Activated naive CD4-positive, alpha-beta T cell treated with anti-CD3 and anti-CD28 coated beads, Interleukin-2, amount 10 ng/mL, durations not matched to agents 7 days and 5 days (primary cell): ENCODE data around the gene TUBB6.
A peak's percentile ranks its signal among the peaks of the same experiment; 100 is the strongest.

ENCODE experiments used
- CTCF ChIA-PET: fragments of 350-600 bp; sonication (Branson Sonifier 250); formaldehyde crosslinking; loops from one replicate; lab custom pipeline; 2021; ENCODE audit warnings: antibody characterized with exemption; lab: Charles Lee
- DNase-seq: peaks from one replicate; pipeline ENCODE4 v3.0.0-alpha.2; 2020
- H3K27ac Mint-ChIP-seq: one replicate; pipeline ENCODE4 v1.8.0; 2021; ENCODE audit warnings: mild to moderate bottlenecking, moderate library complexity, mixed read lengths
- H3K27me3 Mint-ChIP-seq: one replicate; pipeline ENCODE4 v1.8.0; 2021; ENCODE audit warnings: mild to moderate bottlenecking, mixed read lengths
- H3K36me3 Mint-ChIP-seq: one replicate; pipeline ENCODE4 v1.8.0; 2021; ENCODE audit warnings: mixed read lengths
- H3K4me1 Mint-ChIP-seq: one replicate; pipeline ENCODE4 v1.8.0; 2021; ENCODE audit warnings: mixed read lengths
- H3K4me3 Mint-ChIP-seq: one replicate; pipeline ENCODE4 v1.8.0; 2021; ENCODE audit warnings: mild to moderate bottlenecking, moderate library complexity, mixed read lengths
- H3K9me3 Mint-ChIP-seq: one replicate; pipeline ENCODE4 v1.8.0; 2021; ENCODE audit warnings: mixed read lengths

Gene TUBB6

DNA sequence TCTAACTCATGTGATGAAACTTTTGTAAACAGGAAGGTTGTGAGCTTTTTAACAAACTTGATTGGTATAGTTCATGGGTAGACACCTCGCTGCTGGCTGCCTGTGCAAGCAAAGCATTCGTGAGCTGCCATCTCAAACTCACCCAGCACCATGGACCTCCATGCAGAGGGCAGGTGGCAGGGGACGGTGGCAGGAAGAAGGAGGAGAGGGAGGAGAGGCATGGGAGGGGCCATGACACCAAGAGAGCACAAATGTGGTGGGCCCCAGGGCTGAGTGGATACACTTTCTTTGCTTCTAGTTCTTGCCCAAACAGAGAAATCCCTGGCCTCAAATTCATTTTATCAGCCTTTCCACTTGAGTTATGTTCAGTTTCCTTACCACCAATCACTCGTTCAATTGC is 39.9 kb downstream of the TUBB6 start:
- no peak for DNase-seq
- Mint-ChIP-seq H3K9me3 (no peaks in the 10 kb centered on the region), H3K4me1 (no peaks in the 10 kb centered on the region), H3K27ac (peak overlapping the region; percentile 74), H3K36me3 (peaks cover 52% of the 10 kb centered on the region), H3K4me3 (no peak overlapping the region), H3K27me3 (no peaks in the 10 kb centered on the region)
- CTCF ChIA-PET, result interaction anchor here (1.3 to 1.6 kb wide), 2 partner anchors 20 kb away, joined by 3 to 5 read pairs; no protein-coding TSS in a partner anchor

DNA sequence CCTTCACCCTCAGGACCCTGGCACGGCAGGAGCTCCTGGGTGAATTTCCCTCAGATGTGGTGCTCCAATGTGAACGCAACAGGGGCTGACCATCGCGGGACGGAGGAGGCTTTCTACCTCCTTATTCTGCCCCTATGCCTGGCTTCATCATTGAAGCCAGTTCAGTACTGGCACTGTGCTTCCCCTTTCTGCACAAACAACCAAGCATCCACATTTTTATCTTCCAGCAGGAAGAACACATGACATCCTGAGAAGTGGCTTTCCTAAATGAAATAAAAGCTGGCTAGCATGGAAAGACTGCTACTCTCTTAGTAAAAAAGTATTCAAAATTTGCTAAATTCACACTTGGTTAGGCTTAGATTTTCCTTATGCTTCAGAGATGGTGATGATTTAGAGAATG is 44.1 kb downstream of the TUBB6 start:
- Mint-ChIP-seq H3K4me1 (no peaks in the 10 kb centered on the region), H3K4me3 (no peak overlapping the region), H3K9me3 (no peaks in the 10 kb centered on the region), H3K27ac (no peak overlapping the region), H3K36me3 (peaks cover 51% of the 10 kb centered on the region), H3K27me3 (no peaks in the 10 kb centered on the region)
- CTCF ChIA-PET, result no interaction called here
- no peak for DNase-seq

DNA sequence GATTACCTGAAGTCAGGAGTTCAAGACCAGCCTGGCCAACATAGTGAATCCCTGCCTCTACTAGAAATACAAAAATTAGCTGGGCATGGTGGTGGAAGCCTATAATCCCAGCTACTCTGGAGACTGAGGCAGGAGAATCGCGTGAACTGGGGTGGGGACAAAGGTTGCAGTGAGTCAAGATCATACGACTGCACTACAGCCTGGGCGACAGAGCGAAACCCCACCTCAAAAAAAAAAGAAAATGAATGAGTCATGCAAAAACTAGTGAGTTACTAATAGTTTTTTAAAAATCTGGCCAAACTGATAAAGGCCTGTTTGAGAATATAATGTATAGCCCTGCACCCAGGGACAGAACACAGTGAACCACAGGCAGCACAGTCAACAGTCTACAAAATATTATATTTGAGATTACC is 51.5 kb downstream of the TUBB6 start:
- Mint-ChIP-seq H3K27ac (no peak overlapping the region), H3K36me3 (peaks cover 48% of the 10 kb centered on the region), H3K4me1 (no peaks in the 10 kb centered on the region), H3K4me3 (no peak overlapping the region), H3K27me3 (no peaks in the 10 kb centered on the region), H3K9me3 (no peaks in the 10 kb centered on the region)
- no peak for DNase-seq
- CTCF ChIA-PET, result interaction anchor here (3.2 kb wide), 1 partner anchor 32 kb away, joined by 8 read pairs; no protein-coding TSS in a partner anchor

DNA sequence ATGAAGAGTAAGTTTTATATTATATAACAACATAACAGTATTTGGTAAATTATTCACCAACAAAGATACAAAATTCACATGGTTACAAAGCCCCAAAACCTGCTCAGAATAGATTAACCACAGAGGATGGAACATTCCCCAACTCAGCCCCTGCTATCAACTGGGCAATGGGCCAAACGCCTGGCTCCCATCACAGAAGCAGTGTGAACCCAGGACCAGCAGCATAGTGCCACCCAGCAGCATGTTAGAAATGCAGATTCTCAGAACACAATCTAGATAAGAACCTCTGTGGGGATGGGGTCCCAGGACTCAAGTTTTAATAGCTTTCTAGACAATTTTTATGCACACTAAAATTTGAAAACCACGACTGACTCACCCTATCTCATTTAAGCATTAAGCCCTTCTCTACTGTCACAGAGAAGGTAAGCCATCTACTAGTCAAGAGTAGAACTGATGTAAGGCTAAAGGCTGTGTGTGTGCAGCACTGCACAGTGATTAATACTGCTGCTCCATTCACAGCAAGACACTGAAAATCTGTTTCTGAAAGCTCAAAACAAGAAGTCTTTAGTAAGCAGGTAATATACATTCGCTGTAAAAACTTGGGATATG is 53.8 kb downstream of the TUBB6 start:
- CTCF ChIA-PET, result interaction anchor here (3.2 kb wide), 1 partner anchor 34 kb away, joined by 8 read pairs; no protein-coding TSS in a partner anchor
- Mint-ChIP-seq H3K4me3 (no peak overlapping the region), H3K36me3 (peaks cover 43% of the 10 kb centered on the region), H3K27me3 (no peaks in the 10 kb centered on the region), H3K27ac (peak overlapping the region; percentile 49), H3K9me3 (no peaks in the 10 kb centered on the region), H3K4me1 (no peaks in the 10 kb centered on the region)
- no peak for DNase-seq

DNA sequence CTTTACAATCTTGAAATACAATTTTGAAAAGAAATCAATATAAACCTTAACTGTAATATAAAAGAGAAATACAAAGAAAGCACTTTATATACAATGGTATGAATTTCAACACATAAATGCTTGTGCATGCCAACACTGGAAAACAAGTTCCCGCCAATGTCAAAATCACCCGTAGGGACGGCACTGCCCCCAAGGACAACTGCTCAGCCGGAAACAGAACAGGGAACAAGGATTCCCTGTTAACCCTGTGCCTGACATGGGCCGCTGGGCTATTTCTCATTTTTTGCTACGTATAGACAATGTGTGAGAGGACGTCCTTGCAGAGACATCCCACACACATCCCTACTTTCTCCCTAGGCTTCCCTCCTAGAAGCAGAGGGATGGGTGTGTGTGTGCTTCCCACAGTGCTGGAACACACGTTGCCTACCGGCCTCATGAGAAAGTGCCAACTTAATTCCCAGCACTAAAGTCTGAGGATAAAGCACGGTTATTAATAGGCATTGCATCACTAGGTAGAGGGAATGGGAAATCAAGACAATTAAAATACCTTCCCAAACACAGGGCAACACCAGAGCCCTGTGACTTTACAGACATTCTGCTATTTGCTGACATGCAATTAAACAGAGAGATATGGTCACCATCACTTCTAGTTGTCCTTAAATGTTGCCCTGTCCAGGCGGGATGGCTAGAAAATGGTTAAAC is 54.6 kb downstream of the TUBB6 start:
- H3K36me3 Mint-ChIP-seq, result peaks cover 47% of the 10 kb centered on the region

DNA sequence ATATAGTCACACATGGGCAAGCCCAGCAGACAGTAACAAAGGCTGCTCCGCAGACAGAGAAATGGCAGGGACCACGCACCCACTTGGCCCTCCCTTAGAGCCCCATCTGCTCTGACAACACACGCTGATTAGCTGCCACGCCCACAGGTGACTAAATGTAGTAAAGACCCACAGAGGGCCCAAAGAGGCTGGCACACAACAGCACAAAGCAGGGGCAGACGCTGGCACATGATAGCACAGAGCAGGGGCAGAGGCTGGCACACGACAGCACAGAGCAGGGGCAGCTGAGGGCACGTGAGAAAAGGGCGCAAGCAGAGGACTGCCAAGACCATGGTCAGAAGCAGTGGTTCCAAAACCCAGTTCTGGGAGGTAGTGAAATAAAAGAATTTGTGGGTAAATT is 58.3 kb downstream of the TUBB6 start:
- peaks cover 39% of the 10 kb centered on the region for H3K36me3 Mint-ChIP-seq
- peaks cover 3% of the 10 kb centered on the region for H3K4me1 Mint-ChIP-seq
- no peaks in the 10 kb centered on the region for H3K27me3 Mint-ChIP-seq
- DNase-seq, result no peak
- peak overlapping the region; percentile 35 for H3K27ac Mint-ChIP-seq
- CTCF ChIA-PET, result no interaction called here
- H3K9me3 Mint-ChIP-seq, result no peaks in the 10 kb centered on the region
- no peak overlapping the region for H3K4me3 Mint-ChIP-seq

More for the DNA sequence above, 54.6 kb downstream of the TUBB6 start:
- H3K4me1 Mint-ChIP-seq, result no peaks in the 10 kb centered on the region
- H3K27me3 Mint-ChIP-seq, result no peaks in the 10 kb centered on the region
- H3K4me3 Mint-ChIP-seq, result no peak overlapping the region
- CTCF ChIA-PET, result no interaction called here
- H3K9me3 Mint-ChIP-seq, result no peaks in the 10 kb centered on the region
- no peak for DNase-seq
- no peak overlapping the region for H3K27ac Mint-ChIP-seq

DNA sequence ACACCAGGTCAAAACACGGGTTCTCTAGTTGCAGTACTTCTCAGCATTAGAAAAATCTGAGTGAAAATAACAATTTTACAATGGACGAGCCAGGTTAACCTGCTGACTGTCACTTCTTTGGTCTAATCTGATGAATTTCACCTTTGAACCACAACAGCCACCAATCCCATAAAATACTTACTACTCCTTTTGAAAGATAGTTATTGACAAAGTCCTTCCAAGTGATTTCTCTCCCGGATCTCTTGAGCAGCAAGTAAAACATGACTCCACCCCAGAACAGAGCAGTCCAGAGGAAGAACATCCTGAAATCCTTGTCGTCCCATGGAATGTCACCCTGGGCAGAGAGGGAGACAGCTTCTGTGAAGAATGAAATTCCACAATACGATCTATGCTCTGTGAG is 58.7 kb downstream of the TUBB6 start:
- no peak for DNase-seq
- H3K27me3 Mint-ChIP-seq, result no peaks in the 10 kb centered on the region
- CTCF ChIA-PET, result no interaction called here
- H3K4me3 Mint-ChIP-seq, result no peak overlapping the region
- H3K4me1 Mint-ChIP-seq, result peaks cover 7% of the 10 kb centered on the region
- peaks cover 42% of the 10 kb centered on the region for H3K36me3 Mint-ChIP-seq
- H3K27ac Mint-ChIP-seq, result no peak overlapping the region
- no peaks in the 10 kb centered on the region for H3K9me3 Mint-ChIP-seq

DNA sequence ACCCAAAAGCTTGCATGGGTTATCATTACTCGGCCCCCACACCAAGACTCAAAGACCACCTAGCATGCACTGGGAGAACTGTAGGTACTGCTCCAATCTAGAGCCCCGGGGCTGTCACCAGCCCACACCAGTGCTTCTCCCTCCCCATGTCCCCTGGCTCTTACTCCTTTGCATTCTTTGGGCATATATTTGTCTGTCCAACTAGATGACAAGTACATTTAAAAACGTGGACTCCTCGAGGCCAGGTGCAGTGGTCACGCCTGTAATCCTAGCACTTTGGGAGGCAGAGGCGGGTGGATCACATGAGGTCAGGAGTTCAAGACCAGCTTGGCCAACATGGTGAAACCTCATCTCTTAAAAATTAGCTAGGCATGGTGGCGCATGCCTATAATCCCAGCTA is 61.2 kb downstream of the TUBB6 start:
- Mint-ChIP-seq H3K36me3 (peaks cover 43% of the 10 kb centered on the region), H3K27me3 (no peaks in the 10 kb centered on the region), H3K27ac (no peak overlapping the region), H3K9me3 (no peaks in the 10 kb centered on the region), H3K4me1 (peaks cover 30% of the 10 kb centered on the region), H3K4me3 (no peak overlapping the region)
- DNase-seq, result no peak
- CTCF ChIA-PET, result interaction anchor here (0.7 to 1.3 kb wide), 2 partner anchors 41 to 97 kb away, joined by 3 read pairs; no protein-coding TSS in a partner anchor

DNA sequence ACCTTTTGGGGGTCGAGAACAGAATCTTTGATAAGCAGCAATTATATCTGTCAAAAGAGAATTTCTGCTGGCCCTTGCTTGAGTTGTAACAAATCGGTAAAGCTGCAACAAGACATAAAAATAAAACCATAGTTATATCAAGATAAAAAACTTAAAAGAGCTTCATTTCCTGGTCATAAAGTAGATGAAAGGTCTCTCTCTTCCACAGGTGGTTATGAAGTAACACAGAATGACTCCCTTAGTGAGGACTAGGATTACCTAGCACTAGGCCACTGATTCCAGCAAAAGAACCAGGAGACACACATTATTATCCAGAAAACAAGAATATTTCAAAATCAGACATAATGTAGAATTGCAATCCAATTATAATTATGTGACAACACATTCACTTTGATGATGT is 63.5 kb downstream of the TUBB6 start:
- Mint-ChIP-seq H3K27ac (no peak overlapping the region), H3K4me1 (peaks cover 53% of the 10 kb centered on the region), H3K36me3 (peaks cover 44% of the 10 kb centered on the region), H3K27me3 (no peaks in the 10 kb centered on the region), H3K4me3 (no peak overlapping the region), H3K9me3 (no peaks in the 10 kb centered on the region)
- DNase-seq, result no peak
- CTCF ChIA-PET, result interaction anchor here (1.4 kb wide), 1 partner anchor 43 kb away, joined by 5 read pairs; no protein-coding TSS in a partner anchor

DNA sequence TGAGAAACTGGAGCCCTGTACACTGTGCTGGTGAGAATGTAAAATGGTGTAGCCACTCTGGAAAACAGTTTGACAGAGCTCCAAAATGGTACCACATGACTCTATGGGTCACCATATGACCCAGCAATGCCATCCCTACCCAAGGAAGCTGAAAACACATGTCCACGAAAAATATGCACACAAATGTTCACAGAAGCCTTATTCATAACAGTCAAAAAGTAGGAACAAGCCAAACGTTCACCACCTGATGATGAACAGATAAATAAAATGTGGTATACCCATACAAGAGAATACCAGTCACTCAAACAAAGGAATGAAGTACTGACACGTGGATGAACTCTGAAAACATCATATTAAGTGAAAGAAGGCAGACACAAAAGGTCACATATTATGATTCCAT is 64.4 kb downstream of the TUBB6 start:
- DNase-seq, result no peak
- Mint-ChIP-seq H3K4me3 (no peak overlapping the region), H3K4me1 (peaks cover 55% of the 10 kb centered on the region), H3K9me3 (no peaks in the 10 kb centered on the region), H3K27ac (no peak overlapping the region), H3K36me3 (peaks cover 37% of the 10 kb centered on the region), H3K27me3 (peaks cover 3% of the 10 kb centered on the region)
- CTCF ChIA-PET, result interaction anchor here (1.4 kb wide), 1 partner anchor 44 kb away, joined by 5 read pairs; no protein-coding TSS in a partner anchor

DNA sequence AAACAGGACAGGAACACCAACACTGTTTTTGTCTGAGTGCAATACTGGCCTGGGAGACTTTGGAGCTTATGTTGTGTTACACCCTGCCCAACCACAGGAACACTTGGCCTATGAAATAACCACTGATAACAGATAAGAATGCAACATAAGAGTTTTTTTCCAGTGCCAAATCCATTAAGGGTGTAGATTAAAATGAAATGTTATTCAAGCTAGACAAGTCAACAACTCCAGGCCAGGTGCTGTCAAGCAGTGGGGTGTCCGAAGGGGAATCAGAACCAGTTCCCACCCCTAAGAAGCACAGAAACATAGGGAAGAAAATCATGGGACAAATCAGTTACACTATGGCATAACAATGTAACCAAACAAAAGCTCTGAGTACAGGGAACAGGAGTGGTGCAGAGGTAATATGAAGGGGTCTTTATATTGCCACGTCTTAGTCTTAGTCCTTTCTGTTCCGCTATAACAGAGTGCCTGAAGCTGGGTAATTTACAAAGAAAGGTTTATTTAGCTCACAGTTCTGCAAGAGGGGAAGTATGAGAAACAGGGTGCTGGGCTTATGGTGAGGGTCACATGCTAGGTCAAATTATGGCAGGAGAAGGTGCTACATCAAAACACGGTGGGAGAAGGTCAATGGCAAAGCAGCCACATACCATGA is 65.2 kb downstream of the TUBB6 start:
- Mint-ChIP-seq H3K4me3 (no peak overlapping the region), H3K4me1 (peaks cover 61% of the 10 kb centered on the region), H3K27me3 (peaks cover 8% of the 10 kb centered on the region), H3K9me3 (no peaks in the 10 kb centered on the region), H3K36me3 (peaks cover 36% of the 10 kb centered on the region), H3K27ac (no peak overlapping the region)
- no peak for DNase-seq
- CTCF ChIA-PET, result interaction anchor here (1.0 kb wide), 1 partner anchor 45 kb away, joined by 3 read pairs; no protein-coding TSS in a partner anchor

DNA sequence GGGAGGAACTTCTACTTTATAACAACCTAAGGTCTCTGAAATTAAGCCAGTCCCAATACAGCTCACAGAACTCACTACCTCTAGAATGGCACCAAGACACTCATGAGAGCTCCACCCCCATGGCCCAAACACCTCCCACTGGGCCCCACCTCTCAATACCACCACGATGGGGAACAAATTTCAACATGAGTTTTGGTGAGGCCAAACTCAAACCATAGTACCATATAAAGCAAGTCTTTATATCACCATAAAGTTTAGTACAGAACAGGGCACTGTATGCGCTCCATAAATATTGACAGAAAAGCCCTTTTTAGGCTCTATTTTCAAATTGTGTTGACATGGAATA is 65.7 kb downstream of the TUBB6 start:
- no peaks in the 10 kb centered on the region for H3K9me3 Mint-ChIP-seq
- H3K4me1 Mint-ChIP-seq, result peaks cover 61% of the 10 kb centered on the region
- H3K27me3 Mint-ChIP-seq, result peaks cover 8% of the 10 kb centered on the region
- H3K27ac Mint-ChIP-seq, result no peak overlapping the region
- H3K36me3 Mint-ChIP-seq, result peaks cover 36% of the 10 kb centered on the region
- CTCF ChIA-PET, result interaction anchor here (1.0 kb wide), 1 partner anchor 46 kb away, joined by 3 read pairs; no protein-coding TSS in a partner anchor
- H3K4me3 Mint-ChIP-seq, result no peak overlapping the region
- DNase-seq, result no peak

DNA sequence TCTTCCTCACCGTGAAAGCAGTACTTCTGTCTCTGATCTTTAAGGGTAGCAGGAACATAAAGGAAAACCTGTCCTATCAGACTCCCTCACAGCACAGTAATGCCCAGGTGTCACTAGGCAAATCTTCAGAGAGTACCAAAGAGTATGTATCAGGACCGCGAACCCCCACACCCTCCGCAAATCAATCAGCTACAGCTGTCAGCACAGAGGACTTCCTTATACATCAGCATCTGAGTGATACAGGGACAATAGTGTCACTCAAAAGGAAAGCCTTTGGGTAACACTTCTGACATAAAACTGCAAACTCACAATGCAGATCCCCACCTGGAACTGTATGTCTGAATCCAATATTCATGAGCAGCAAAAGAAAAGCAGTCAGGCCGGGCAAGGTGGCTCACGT is 66.4 kb downstream of the TUBB6 start:
- no peaks in the 10 kb centered on the region for H3K9me3 Mint-ChIP-seq

More for the DNA sequence above, 66.4 kb downstream of the TUBB6 start:
- CTCF ChIA-PET, result no interaction called here
- no peak overlapping the region for H3K27ac Mint-ChIP-seq
- peaks cover 12% of the 10 kb centered on the region for H3K27me3 Mint-ChIP-seq
- peak overlapping the region; percentile 52 for H3K4me3 Mint-ChIP-seq
- H3K36me3 Mint-ChIP-seq, result peaks cover 31% of the 10 kb centered on the region
- no peak for DNase-seq
- peaks cover 61% of the 10 kb centered on the region for H3K4me1 Mint-ChIP-seq
